Mesenchymal stem cell (in vitro differentiated cells and primary cell): ENCODE results near the gene PPP1R12A.
"Not testable (repeated sequence)": the region's sequence is repeated elsewhere in the genome, so short reads cannot be mapped to it uniquely, and the experiment has no call there.

Experiments used
- DNase-seq: peaks from one replicate; pipeline ENCODE4 v3.0.0-alpha.2; 2013
- H2AFZ ChIP-seq: one replicate; pipeline ENCODE4 v1.6.1; 2013; ENCODE audit warnings: low read depth, mild to moderate bottlenecking, control low read depth, inconsistent platforms, low read length, moderate library complexity
- H2AK5ac ChIP-seq: 2 replicates; pipeline ENCODE4 v1.6.1; 2013; ENCODE audit warnings: low read length, moderate library complexity, mild to moderate bottlenecking, inconsistent platforms; ENCODE audit not compliant: severe bottlenecking
- H2BK120ac ChIP-seq: one replicate; pipeline ENCODE4 v1.6.1; 2013; ENCODE audit warnings: low read depth, mild to moderate bottlenecking, inconsistent platforms, low read length, moderate library complexity
- H2BK12ac ChIP-seq, 2 experiments: one replicate each; pipeline ENCODE4 v1.6.1; 2013; ENCODE audit warnings: inconsistent platforms in 2 of 2, low read length in 2 of 2, mild to moderate bottlenecking in 2 of 2, moderate library complexity in 2 of 2, control low read depth in 1 of 2
- H2BK15ac ChIP-seq: one replicate; pipeline ENCODE4 v1.6.1; 2013; ENCODE audit warnings: mild to moderate bottlenecking, low read depth, inconsistent platforms; ENCODE audit not compliant: poor library complexity, severe bottlenecking
- H2BK5ac ChIP-seq: 2 replicates; pipeline ENCODE4 v1.6.1; 2013; ENCODE audit warnings: low read depth, mild to moderate bottlenecking, low read length, control low read depth, inconsistent platforms; ENCODE audit not compliant: poor library complexity, severe bottlenecking
- H3K14ac ChIP-seq, 2 experiments: one replicate each; pipeline ENCODE4 v1.6.1; 2013; ENCODE audit warnings: inconsistent platforms in 2 of 2, low read length in 2 of 2, control low read depth in 1 of 2, mild to moderate bottlenecking in 1 of 2, moderate library complexity in 1 of 2
- H3K18ac ChIP-seq, 2 experiments: one replicate each; pipeline ENCODE4 v1.6.1; 2013; ENCODE audit warnings: inconsistent platforms in 2 of 2, low read length in 2 of 2, control low read depth in 1 of 2, low read depth in 1 of 2, mild to moderate bottlenecking in 1 of 2
- H3K23ac ChIP-seq, 2 experiments: one replicate each; pipeline ENCODE4 v1.6.1; 2013; ENCODE audit warnings: inconsistent platforms in 2 of 2, low read length in 2 of 2, mild to moderate bottlenecking in 2 of 2, moderate library complexity in 2 of 2, control low read depth in 1 of 2
- H3K27ac ChIP-seq: 2 replicates; pipeline ENCODE4 v1.5.1; 2013; ENCODE audit warnings: mild to moderate bottlenecking, moderate library complexity, low read length, control low read depth, inconsistent platforms; ENCODE audit not compliant: poor library complexity, severe bottlenecking
- H3K27me3 ChIP-seq, 2 experiments: 2 replicates each; pipeline versions ENCODE4 v1.6.1 to v1.7.0; 2013; ENCODE audit warnings: low read length in 2 of 2, mild to moderate bottlenecking in 2 of 2, moderate library complexity in 2 of 2, control low read depth in 1 of 2, inconsistent platforms in 1 of 2; ENCODE audit not compliant: control insufficient read depth in 1 of 2, insufficient read depth in 1 of 2
- H3K36me3 ChIP-seq, 2 experiments: 2 replicates each; pipeline versions ENCODE4 v1.6.1 to v1.7.0; 2013; ENCODE audit warnings: low read length in 2 of 2, control low read depth in 1 of 2, inconsistent platforms in 1 of 2, low read depth in 1 of 2, mild to moderate bottlenecking in 1 of 2; ENCODE audit not compliant: insufficient read depth in 2 of 2, control insufficient read depth in 1 of 2
- H3K4ac ChIP-seq, 2 experiments: one replicate each; pipeline ENCODE4 v1.6.1; 2013; ENCODE audit warnings: inconsistent platforms in 2 of 2, low read length in 2 of 2, mild to moderate bottlenecking in 2 of 2, moderate library complexity in 2 of 2, control low read depth in 1 of 2, low read depth in 1 of 2
- H3K4me1 ChIP-seq: 2 replicates; pipeline ENCODE4 v1.6.1; 2013; ENCODE audit warnings: low read depth, low read length, control low read depth; ENCODE audit not compliant: control insufficient read depth, insufficient read depth
- H3K4me2 ChIP-seq: 2 replicates; pipeline ENCODE4 v1.6.1; 2013; ENCODE audit warnings: low read length, mild to moderate bottlenecking, inconsistent platforms; ENCODE audit not compliant: poor library complexity, severe bottlenecking
- H3K4me3 ChIP-seq, 2 experiments: 2 replicates each; pipeline versions ENCODE4 v1.5.1 to v1.7.0; 2013; ENCODE audit warnings: low read length in 2 of 2, mild to moderate bottlenecking in 2 of 2, control low read depth in 1 of 2, low read depth in 1 of 2; ENCODE audit not compliant: insufficient read depth in 1 of 2
- H3K79me1 ChIP-seq: replicated peaks from 2 replicates; pipeline ENCODE4 v1.6.1; 2013; ENCODE audit warnings: mild to moderate bottlenecking, control low read depth, low read length, inconsistent platforms; ENCODE audit not compliant: poor library complexity, severe bottlenecking
- H3K9ac ChIP-seq: 2 replicates; pipeline ENCODE4 v1.7.0; 2013; ENCODE audit warnings: mild to moderate bottlenecking, low read length, moderate library complexity
- H3K9me3 ChIP-seq: 2 replicates; pipeline ENCODE4 v1.7.0; 2013; ENCODE audit warnings: mild to moderate bottlenecking, low read length; ENCODE audit not compliant: control insufficient read depth
- H4K8ac ChIP-seq: one replicate; pipeline ENCODE4 v1.6.1; 2013; ENCODE audit warnings: inconsistent platforms, mild to moderate bottlenecking, low read length, moderate library complexity
- H4K91ac ChIP-seq: one replicate; pipeline ENCODE4 v1.6.1; 2013; ENCODE audit warnings: mild to moderate bottlenecking, low read length, inconsistent platforms
- WGBS: methylation state at CpG from one replicate; pipeline ENCODE4 v1.1.7; 2013; ENCODE audit warnings: mixed read lengths; 5-methylcytosine and 5-hydroxymethylcytosine counted together

PPP1R12A gene

DNA sequence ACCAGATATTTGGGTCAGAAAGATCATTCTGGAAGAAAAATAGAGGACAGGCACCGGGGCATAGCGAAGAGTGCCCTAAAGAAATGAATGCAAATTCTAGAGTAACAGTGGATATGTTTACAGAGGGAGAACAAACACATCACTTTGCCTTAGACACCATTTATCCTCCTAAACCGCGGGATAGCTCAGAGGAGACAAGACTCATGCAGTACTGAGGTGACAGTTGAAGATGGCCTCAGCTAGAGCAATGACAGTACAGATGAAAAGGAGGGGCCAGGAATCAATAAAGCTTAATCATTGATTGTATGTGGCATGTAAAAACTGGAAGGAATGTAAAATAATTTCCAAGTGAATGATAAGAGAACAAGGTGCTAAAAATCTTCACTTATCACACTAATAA, 10.5 kb upstream of the PPP1R12A start:
- Histone ChIP-seq H3K9me3 (no peaks in the 10 kb centered on the region), H4K8ac (no peak overlapping the region), H3K4me1 (no peaks in the 10 kb centered on the region), H3K36me3 (no peaks in the 10 kb centered on the region), H3K4me2 (no peak overlapping the region), H2AFZ (no peak overlapping the region), H4K91ac (no peak overlapping the region), H3K18ac (no peak overlapping the region), H2BK120ac (no peak overlapping the region), H3K9ac (no peak overlapping the region), H3K79me1 (no peaks in the 10 kb centered on the region), H2AK5ac (no peak overlapping the region), H2BK12ac (no peak overlapping the region), H3K4me3 (no peak overlapping the region), H3K27me3 (no peaks in the 10 kb centered on the region), H2BK15ac (no peak overlapping the region), H3K4ac (peak overlapping the region in 1 of 2 experiments; percentile 26), H3K27ac (no peak overlapping the region), H3K23ac (no peak overlapping the region), H2BK5ac (no peak overlapping the region), H3K14ac (no peak overlapping the region)
- no peak for DNase-seq
- 69% methylated on average over 2 of the region's 4 CpGs for WGBS

DNA sequence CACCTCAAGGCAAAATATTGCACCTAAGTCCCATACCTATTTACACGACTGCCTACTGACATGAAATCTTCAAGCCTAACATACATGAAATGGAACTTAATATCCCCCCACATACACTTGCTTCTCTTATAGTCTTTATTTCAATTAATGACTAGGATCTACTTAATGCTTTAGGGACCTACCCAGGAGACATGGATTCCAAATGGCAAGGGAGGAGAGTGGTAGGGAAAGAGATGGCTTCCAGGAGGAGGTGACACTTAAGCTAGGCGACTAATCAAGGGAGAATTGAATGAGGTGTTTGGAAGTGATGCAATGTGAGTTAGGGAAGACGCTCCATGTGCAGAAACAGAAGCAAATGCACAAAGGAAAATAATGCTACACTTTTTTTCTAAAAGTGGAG, 9.7 kb upstream of the PPP1R12A start:
- Histone ChIP-seq H2BK120ac (no peak overlapping the region), H4K8ac (no peak overlapping the region), H4K91ac (no peak overlapping the region), H2AK5ac (no peak overlapping the region), H3K9me3 (no peaks in the 10 kb centered on the region), H3K79me1 (no peaks in the 10 kb centered on the region), H3K18ac (no peak overlapping the region), H3K4ac (no peak overlapping the region), H2BK15ac (no peak overlapping the region), H2BK12ac (no peak overlapping the region), H2BK5ac (no peak overlapping the region), H3K36me3 (no peaks in the 10 kb centered on the region), H3K23ac (no peak overlapping the region), H3K9ac (no peak overlapping the region), H3K14ac (no peak overlapping the region), H3K4me2 (no peak overlapping the region), H2AFZ (no peak overlapping the region), H3K27me3 (no peaks in the 10 kb centered on the region), H3K4me1 (no peaks in the 10 kb centered on the region), H3K27ac (no peak overlapping the region), H3K4me3 (no peak overlapping the region)
- 72% methylated on average over 3 of the region's 3 CpGs for WGBS
- DNase-seq: no peak

DNA sequence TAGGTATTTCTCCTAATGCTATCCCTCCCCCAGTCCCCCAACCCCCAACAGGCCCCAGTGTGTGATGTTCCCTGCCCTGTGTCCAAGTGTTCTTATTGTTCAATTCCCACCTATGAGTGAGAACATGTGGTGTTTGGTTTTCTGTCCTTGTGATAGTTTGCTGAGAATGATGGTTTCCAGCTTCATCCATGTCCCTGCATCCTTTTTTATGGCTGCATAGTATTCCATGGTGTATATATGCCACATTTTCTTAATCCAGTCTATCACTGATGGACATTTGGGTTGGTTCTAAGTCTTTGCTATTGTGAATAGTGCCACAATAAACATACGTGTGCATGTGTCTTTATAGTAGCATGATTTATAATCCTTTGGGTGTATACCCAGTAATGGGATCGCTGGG, 7.9 kb upstream of the PPP1R12A start:
- not testable (repeated sequence) for H2BK15ac ChIP-seq, H3K27me3 ChIP-seq, H3K36me3 ChIP-seq, H3K79me1 ChIP-seq, H3K4me2 ChIP-seq, H3K27ac ChIP-seq, H2AFZ ChIP-seq, H3K9ac ChIP-seq, DNase-seq, H4K91ac ChIP-seq, H3K14ac ChIP-seq, H3K4me1 ChIP-seq, H3K4ac ChIP-seq, H3K4me3 ChIP-seq, H2BK5ac ChIP-seq, H3K9me3 ChIP-seq, H4K8ac ChIP-seq, H3K23ac ChIP-seq, H2BK12ac ChIP-seq, H2AK5ac ChIP-seq, H3K18ac ChIP-seq, H2BK120ac ChIP-seq
- no CpG with 5 or more reads among the region's 2 CpGs for WGBS

DNA sequence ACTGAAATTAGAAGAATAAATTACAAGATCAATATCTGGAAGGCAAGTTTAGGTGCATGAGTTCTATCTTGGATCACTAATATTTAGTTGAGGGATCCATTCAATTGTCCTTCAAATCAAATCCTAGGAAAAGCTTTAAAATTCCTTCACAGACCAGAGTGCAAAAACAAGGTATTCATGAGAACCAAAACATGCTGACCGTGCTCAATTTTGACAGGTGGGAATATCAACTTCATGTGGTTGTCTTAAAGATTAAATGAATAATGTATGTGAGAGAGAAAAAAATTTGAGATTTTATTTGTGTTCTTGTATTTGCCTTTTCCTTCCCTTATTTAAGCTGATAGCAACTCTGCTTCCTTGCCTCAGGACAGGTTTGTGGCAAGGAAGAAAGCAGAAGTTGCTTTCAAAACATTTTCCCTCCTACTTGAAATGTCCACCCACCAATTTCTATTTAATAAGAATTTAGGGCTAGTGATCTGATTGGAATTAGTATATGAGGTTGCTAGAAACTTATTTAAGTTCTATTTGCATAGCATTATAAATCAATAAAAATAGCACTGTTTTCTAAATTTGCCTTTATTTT, 4.9 kb upstream of the PPP1R12A start:
- H3K4ac ChIP-seq: no peak overlapping the region
- H2BK5ac ChIP-seq: no peak overlapping the region
- H3K36me3 ChIP-seq: peaks cover 0 to 5% of the 10 kb centered on the region in 2 experiments
- no peak overlapping the region for H2AK5ac ChIP-seq
- H4K8ac ChIP-seq: no peak overlapping the region
- no peak overlapping the region for H3K4me2 ChIP-seq
- no peak overlapping the region for H4K91ac ChIP-seq
- DNase-seq: no peak
- peaks cover 2% of the 10 kb centered on the region for H3K79me1 ChIP-seq
- H2AFZ ChIP-seq: no peak overlapping the region
- no peaks in the 10 kb centered on the region for H3K9me3 ChIP-seq
- H3K14ac ChIP-seq: no peak overlapping the region
- H3K27me3 ChIP-seq: no peaks in the 10 kb centered on the region
- no peak overlapping the region for H2BK15ac ChIP-seq
- H3K4me1 ChIP-seq: no peaks in the 10 kb centered on the region
- 78% methylated on average over 1 of the region's 1 CpG for WGBS
- H2BK120ac ChIP-seq: no peak overlapping the region
- H3K4me3 ChIP-seq: no peak overlapping the region
- H3K18ac ChIP-seq: no peak overlapping the region
- no peak overlapping the region for H3K27ac ChIP-seq
- H2BK12ac ChIP-seq: no peak overlapping the region
- H3K23ac ChIP-seq: no peak overlapping the region
- H3K9ac ChIP-seq: no peak overlapping the region
